ENCODE data around the gene BDKRB1.

Gene BDKRB1

DNA sequence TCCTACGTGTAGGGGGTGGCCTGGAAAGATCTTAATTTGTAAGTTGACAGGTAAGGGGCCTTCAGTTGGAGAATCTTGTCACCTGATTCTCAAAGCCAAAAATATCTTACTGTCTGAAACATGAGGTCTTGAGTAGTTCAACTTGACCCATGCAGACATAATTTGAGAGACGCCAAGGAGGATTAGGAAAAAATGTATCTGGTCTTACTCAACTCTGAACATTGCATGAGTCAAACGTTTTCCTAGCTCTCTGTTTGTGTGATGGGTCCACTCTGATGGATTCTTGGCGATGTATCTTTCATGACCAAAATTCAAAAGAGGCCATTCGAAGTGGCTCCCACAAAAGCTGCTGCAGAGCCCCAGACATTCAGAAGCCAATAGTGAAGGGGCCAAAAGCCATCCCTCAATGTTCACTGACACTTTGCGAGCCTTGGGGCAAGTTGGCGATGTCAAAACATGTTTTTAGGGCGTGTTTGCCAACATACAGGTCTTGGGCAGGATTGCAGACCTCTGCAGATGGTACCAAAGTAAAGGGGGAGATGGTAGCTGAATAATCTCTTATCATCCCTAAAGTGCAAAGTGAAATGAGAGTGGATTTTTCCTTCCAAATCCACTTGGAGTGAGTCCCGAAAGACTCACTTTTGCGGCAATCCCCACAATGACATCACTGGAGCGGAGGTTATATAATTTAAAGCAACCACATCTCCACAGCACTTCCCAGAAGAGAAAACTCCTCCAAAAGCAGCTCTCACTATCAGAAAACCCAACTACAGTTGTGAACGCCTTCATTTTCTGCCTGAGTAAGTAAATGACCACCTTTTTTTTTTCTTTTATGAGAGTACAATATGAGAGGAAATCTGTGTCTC, at the start of gene BDKRB1:
Gene BDKRB1, plus strand, starts transcription at position 710 of the 866 bp plus-strand sequence. CDS start 7,473 bp downstream, outside the sequence.
- no peak for DNase-seq (ENCODE audit: low read depth in 2 of 3, low spot score in 2 of 3)

DNA sequence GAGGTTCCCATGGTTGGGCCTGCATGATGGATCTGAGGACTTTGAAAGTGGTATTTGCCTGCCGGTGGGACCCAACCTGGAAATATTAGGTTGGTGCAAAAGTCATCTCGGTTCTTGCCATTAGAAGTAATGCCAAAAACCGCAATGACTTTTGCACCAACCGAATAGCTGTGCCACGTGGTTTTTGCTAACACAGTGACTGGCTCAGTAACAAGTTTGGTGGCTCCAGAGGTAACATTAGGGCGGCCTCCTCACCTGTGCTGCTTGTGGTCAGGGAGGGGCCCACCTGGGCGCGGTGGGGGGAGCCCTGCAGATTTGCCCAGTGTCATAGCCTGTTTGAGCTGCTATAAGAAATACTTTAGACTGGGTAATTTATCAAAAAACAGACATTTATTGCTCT, 49.5 kb upstream of the BDKRB1 start:
- DNase-seq (ENCODE audit: low read depth in 2 of 3, low spot score in 2 of 3) = no peak

GRCh38 chr14:96207686-96208085, 48.3 kb upstream of the BDKRB1 start:
- no peak for DNase-seq (ENCODE audit: low read depth in 2 of 3, low spot score in 2 of 3)

DNA sequence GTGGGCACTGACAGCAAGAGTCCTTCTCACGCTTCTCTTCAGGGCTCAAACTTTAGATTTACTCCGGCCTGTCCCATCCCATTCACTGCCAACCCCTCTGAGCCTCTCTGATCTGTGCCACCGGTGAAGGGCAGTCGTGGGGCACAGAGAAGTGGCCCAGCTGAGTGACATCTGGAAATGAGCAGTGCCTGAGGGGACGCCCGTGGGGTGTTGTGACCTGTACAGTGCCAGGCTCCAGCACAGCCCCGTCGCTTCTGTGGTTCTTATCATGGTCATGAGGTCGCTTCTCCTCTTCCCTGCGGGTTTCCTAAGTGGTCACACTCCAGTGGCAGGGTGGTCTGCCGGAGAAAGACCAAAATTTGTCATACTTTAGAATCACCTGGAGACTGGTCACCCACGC, 47.3 kb upstream of the BDKRB1 start:
- DNase-seq (ENCODE audit: low read depth in 2 of 3, low spot score in 2 of 3) = no peak

DNA sequence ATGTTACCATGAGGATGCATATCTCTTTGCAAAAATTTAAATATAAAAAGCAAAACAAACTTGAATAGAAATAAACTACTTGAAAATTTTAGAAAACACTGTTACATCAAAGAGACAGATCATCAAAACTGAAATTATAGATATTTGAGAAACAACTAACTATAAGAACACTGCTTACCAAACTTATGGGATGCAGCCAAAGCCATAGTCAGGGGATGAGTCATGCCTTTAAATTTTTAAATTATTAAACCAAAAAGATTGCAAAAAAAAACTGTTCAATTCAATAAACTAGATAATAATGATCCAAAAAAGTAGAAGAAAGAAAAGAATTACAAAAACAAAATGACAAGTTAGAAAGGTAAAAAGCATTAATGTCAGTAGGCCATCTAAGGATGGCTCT, 43.9 kb upstream of the BDKRB1 start:
- no peak for DNase-seq (ENCODE audit: low read depth in 2 of 3, low spot score in 2 of 3)

GRCh38 chr14:96212896-96213295, 43.1 kb upstream of the BDKRB1 start:
- DNase-seq (ENCODE audit: low read depth in 2 of 3, low spot score in 2 of 3) = no peak

DNA sequence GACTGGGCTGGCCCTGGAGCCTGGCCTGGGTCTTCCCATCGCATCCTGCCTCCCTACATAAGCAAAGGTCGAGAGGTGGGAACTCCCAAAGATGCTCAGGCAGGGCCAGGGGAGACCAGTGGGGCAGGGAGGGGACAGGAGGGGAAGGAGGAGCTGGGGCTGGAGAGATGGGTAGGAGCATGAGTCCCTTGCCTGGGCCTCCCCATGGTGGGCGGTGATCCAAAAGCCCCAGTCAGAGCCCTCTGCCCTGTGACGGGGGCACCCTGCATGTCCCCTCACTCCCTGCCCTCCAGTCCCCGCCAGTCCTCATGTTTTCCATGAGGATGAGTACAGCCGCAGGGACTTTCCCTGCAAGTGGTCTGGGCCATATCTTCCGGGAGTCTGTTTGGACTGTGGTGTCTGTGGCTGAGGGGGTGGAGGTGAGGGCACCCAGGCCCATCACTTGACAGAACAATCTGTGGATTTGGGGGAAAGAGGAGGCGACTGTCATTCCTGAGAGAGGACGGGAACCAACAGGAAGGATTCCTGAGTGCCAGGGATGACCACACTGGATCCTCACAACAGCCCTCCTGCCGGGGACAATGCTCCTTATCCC, 42.0 kb upstream of the BDKRB1 start:
- no peak for DNase-seq (ENCODE audit: low read depth in 2 of 3, low spot score in 2 of 3)

GRCh38 chr14:96214793-96215192, 41.2 kb upstream of the BDKRB1 start:
- DNase-seq (ENCODE audit: low read depth in 2 of 3, low spot score in 2 of 3) = no peak

GRCh38 chr14:96215452-96216244, 40.4 kb upstream of the BDKRB1 start:
- DNase-seq (ENCODE audit: low read depth in 2 of 3, low spot score in 2 of 3) = no peak

- DNase-seq (ENCODE audit: low read depth in 2 of 3, low spot score in 2 of 3) = no peak
These were observed 39.4 kb upstream of the BDKRB1 start for GRCh38 chr14:96216627-96217026.

DNA sequence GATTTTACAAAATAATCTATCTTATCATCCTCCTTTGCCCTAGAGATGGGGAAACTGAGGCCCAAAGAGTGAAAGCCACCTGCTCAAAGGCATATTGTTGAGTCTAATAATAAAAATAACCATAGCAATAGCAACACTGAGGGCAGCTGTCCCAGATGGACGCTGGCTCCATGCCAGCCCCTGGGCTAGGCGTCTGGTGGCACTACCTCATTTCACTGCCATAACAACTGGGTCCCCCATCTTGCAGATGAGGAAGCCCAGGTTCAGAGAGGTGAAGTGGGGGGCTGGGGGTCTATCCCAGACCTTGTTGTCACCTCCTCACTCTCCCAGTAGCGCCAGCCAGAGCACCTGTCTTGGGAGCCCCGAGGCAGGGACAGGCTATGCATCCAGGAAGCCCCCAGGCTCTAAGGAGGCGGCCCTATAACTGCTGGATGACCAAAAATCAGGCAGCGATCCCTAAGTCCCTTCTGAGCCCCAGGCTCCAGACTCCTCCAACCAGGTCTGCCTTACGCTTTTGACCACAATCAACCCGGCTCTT, 38.6 kb upstream of the BDKRB1 start:
- no peak for DNase-seq (ENCODE audit: low read depth in 2 of 3, low spot score in 2 of 3)

GRCh38 chr14:96221109-96221650, 34.8 kb upstream of the BDKRB1 start:
- DNase-seq (ENCODE audit: low read depth in 2 of 3, low spot score in 2 of 3) = no peak

- DNase-seq (ENCODE audit: low read depth in 2 of 3, low spot score in 2 of 3) = no peak
These were observed 34.2 kb upstream of the BDKRB1 start for GRCh38 chr14:96221841-96222240.

GRCh38 chr14:96224480-96225096, 31.4 kb upstream of the BDKRB1 start:
- DNase-seq (ENCODE audit: low read depth in 2 of 3, low spot score in 2 of 3) = no peak

DNA sequence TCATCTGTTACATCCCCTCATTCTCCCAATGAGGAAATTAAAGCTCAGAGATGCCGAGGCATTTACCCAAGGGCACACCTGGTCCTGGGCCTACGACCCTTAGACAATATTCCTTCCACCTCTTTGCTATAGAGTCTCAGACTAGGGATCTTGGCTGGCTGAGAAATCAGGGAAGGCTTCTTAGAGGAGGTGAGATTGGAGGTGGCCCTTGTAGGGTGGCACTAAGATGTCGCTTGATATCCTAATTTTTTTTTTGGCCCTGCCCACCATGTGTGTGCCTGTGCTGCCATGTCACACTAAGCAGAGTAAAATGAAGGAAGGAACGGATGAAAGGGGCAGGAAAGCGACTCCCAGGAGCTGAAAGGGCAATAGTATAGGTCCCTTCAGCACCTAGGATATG, 30.8 kb upstream of the BDKRB1 start:
- DNase-seq (ENCODE audit: low read depth in 2 of 3, low spot score in 2 of 3) = no peak

- no peak for DNase-seq (ENCODE audit: low read depth in 2 of 3, low spot score in 2 of 3)
These were observed 30.3 kb upstream of the BDKRB1 start for GRCh38 chr14:96225745-96226151.

DNA sequence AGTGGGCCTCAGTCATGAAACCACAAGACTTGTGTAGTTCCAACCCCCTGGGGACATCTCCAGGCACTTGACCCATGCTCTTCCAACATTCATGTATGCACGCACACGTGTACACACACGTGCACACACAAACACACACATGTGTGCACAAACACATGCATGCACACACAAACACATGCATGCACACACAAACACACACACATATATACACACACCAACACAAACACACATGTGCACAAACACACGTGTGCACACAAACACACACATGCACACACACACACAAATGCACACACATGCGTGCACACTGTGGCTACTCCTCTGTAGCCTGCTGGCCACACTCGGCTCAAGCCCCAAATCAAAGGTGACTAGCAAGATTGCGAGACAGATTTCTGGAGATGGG, 28.6 kb upstream of the BDKRB1 start:
- DNase-seq (ENCODE audit: low read depth in 2 of 3, low spot score in 2 of 3) = no peak

DNA sequence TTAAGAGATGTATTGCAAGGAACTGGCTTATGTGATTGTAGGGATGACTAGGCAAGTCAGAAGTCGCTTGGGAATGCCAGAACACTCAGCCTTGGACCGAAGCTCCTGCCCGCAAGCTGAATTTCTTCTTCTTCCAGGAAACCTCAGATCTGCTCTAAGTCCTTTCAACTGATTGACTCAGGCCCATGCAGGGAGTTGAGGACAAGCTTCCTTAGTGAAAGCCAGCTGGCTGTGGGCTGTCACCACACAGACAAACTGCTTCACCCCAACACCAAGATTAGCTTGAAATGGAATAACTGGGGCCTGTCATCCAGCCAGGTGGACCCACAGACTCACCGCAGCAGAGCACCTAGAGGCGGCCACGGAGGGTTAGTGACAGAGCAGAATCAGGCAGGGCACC, 26.7 kb upstream of the BDKRB1 start:
- DNase-seq (ENCODE audit: low read depth in 2 of 3, low spot score in 2 of 3) = no peak

DNA sequence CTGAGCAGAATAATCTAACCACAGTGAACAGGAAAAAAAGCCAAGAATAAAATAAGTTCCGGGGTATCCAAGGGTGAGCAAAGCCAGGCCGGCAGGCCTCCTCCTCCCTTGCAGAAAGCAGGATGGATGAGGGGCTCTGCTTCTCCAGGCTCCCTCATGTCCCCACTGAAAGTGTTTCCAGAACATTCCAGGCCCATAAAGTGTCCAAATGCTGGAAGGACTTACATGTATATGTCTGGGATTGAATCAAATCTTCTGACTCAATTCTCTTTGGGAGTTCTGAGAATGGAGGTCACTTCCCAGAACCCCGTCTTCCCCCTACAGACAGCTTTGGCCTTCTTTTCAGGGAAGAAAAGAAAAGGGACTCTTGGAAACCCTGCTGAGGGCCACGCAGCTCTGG, 25.0 kb upstream of the BDKRB1 start:
- no peak for DNase-seq (ENCODE audit: low read depth in 2 of 3, low spot score in 2 of 3)

- no peak for DNase-seq (ENCODE audit: low read depth in 2 of 3, low spot score in 2 of 3)
These were observed 24.4 kb upstream of the BDKRB1 start for GRCh38 chr14:96231526-96232130.

GRCh38 chr14:96232506-96232905, 23.5 kb upstream of the BDKRB1 start:
- no peak for DNase-seq (ENCODE audit: low read depth in 2 of 3, low spot score in 2 of 3)

Data from activated CD8-positive, alpha-beta memory T cell treated with anti-CD3 and anti-CD28 coated beads for 48 hours (primary cell).